Subcutaneous adipose tissue (tissue), 4 donors: ENCODE results near the gene RLN3. TPM values are rescaled to one million over a fixed set of nuclear protein-coding genes. Genes with fewer than 3 reads are reported as not detected.

Experiments
- total RNA-seq, 4 donors: library from RNA; depleted of rRNA; stranded (reverse); fragments of >200 nt; gene quantifications; one replicate each; pipeline ENCODE4 v1.1.0, GENCODE V29; 2016
- TF ChIP-seq, protein P1 (sequence below): fragments of 450-650 bp; IDR thresholded peaks from one replicate; pipeline ENCODE4 v1.5.1; 2016; ENCODE audit warnings: low read depth, mild to moderate bottlenecking, control low read depth, antibody characterized with exemption, moderate library complexity

RLN3 gene
- total RNA-seq, 4 donors from 2014 or later, result not detected

GRCh38 chr19:13981988-13982501 is 45.9 kb upstream of the RLN3 start:
- TF ChIP-seq, protein P1, sequence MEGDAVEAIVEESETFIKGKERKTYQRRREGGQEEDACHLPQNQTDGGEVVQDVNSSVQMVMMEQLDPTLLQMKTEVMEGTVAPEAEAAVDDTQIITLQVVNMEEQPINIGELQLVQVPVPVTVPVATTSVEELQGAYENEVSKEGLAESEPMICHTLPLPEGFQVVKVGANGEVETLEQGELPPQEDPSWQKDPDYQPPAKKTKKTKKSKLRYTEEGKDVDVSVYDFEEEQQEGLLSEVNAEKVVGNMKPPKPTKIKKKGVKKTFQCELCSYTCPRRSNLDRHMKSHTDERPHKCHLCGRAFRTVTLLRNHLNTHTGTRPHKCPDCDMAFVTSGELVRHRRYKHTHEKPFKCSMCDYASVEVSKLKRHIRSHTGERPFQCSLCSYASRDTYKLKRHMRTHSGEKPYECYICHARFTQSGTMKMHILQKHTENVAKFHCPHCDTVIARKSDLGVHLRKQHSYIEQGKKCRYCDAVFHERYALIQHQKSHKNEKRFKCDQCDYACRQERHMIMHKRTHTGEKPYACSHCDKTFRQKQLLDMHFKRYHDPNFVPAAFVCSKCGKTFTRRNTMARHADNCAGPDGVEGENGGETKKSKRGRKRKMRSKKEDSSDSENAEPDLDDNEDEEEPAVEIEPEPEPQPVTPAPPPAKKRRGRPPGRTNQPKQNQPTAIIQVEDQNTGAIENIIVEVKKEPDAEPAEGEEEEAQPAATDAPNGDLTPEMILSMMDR, result no peak

DNA sequence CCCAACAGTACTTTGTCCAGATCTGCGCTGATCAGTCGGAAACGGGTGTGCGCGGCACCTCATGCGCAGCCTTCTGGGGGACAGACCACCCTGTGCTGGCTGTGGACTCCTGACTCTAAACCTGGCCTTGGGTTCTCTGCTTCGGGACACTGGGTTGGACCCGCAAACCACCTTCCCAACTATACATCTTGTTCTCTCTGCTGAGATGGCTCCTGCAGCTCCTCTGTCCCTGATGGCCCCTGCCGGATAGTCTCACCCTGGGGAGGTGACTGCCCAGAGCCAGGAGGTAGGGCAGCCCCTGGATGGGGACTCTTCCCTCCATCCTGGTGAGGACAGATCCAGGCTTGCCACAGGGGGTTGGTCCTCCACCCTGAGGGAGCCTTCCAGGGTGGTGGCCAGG is 45.2 kb upstream of the RLN3 start:
- TF ChIP-seq, protein P1, result no peak

- TF ChIP-seq, protein P1, result no peak
Measured at GRCh38 chr19:13983213-13983889, 44.6 kb upstream of the RLN3 start.

- TF ChIP-seq, protein P1, result no peak
Measured at GRCh38 chr19:13984186-13984585, 43.8 kb upstream of the RLN3 start.

DNA sequence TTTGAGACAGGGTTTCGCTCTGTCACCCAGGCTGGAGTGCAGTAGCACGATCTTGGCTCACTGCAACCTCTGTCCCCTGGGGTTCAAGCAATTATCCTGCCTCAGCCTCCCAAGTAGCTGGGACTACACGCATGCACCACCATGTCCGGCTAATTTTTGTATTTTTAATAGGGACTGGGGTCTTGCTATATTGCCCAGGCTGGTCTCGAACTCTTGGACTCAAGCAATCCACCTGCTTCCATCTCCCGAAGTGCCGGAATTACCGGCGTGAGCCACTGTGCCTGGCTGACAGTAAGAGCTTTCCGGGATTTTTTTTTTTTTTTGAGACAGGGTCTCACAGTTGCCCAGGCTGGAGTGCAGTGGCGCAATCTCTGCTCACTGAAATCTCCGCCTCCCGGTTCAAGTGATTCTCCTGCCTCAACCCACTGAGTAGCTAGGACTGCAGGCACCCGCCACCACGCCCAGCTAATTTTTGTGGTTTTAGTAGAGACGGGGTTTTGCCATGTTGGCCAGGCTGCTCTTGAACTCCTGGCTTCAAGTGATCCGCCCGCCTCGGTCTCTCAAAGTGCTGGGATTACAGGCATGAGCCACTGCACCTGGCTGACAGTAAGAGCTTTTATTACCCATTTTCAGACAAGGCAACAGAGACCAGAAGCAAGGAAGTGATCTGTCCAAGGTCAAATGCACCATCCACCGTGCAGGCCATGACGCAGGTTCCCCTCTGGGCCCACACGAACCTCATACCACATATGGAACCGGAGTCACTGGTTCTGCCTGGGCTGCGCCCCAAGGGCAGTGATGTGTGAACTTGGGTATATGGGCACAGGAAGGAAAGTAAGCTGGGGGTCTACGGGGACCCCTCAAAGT is 42.8 kb upstream of the RLN3 start:
- TF ChIP-seq, protein P1, result no peak

DNA sequence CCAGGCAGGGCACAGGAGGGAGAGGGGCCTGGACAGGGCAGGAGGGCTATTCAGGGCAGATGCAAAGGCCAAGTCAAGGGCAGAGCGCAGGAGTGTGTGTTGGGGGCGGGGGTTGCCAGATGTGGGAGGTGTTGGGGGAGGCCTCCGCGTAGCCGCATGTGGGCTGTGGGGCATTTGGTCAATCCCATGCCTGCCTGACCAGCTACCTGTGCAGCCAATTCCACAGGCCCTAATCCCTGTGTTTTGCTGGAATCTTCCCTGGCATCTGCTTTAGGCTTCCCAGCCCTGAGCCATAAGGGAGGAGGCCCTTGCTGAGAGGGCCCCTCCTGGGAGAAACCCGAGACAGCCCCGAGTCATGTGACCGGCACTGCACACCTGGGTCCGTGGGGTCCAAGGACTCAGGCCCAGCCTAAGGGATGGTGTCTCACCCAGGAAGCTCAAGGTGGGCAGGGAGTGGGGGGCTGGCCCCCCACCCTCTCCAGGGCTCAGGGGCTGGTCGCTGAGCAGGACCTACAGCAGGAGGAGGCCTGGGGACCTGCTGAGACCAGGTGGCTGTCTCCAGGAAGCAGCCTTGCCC is 42.1 kb upstream of the RLN3 start:
- TF ChIP-seq, protein P1, result no peak
